ENCODE results near the gene GRIP2. TPM values are rescaled to one million over a fixed set of nuclear protein-coding genes. Genes with fewer than 3 reads are reported as not detected.

GRIP2 gene
- total RNA-seq, 3 donors from 2014 or later (not counting 1 experiment from before 2014, with no cell fraction given) = not detected

DNA sequence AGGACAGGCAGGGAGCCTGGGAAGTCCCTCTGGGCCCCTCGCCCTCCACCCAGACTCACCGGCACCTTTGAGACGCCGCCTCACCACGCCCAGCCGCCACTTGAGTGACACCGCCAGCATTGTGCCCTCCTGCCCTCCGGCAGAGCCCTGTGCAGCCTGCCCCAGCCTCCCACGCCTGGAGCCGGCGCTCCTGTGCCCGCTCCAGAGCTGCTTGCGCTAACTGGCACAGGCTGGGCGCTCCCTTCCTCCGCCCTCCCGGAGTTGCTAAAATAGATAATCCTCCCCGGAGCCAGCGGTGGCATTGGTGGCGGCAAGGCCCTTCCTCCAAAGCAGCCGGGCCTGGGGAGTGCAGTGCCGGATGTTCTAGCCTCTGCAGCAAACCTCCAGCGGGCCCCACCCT is 15.7 kb upstream of the GRIP2 start:
- H3K27me3 ChIP-seq (ENCODE audit: control insufficient read depth, insufficient read depth, low read length) = peaks cover 3% of the 10 kb centered on the region
- no peak for TF ChIP-seq CTCF (IDR thresholded peaks at IDR 0.05)
- DNase-seq (peak in 1 of 2 donors; percentile 9), ATAC-seq (peak in 1 of 3 donors; percentile 26)
- intact Hi-C loops (cut with micrococcal nuclease) = no loop called here
- Mint-ChIP-seq H3K9me3 (no peaks in the 10 kb centered on the region), H3K36me3 (no peaks in the 10 kb centered on the region), H3K4me3 (no peak overlapping the region), H3K27ac (no peak overlapping the region), H3K4me1 (peaks cover 0 to 10% of the 10 kb centered on the region in 2 donors), H3K27me3 (ENCODE audit: low read depth in 2 of 2) (peaks cover 30 to 41% of the 10 kb centered on the region in 2 donors)
- no peak overlapping the region for H3K4me3 ChIP-seq (ENCODE audit: low read length)
- no peaks in the 10 kb centered on the region for H3K9me3 ChIP-seq (ENCODE audit: control insufficient read depth, insufficient read depth, low read length)
- WGBS (ENCODE audit: insufficient coverage) = 22% methylated on average over 22 of the region's 22 CpGs
- no peak overlapping the region for H3K27ac ChIP-seq (ENCODE audit: low read length)
- no peaks in the 10 kb centered on the region for H3K4me1 ChIP-seq (ENCODE audit: control insufficient read depth, insufficient read depth, low read length)
- H3K36me3 ChIP-seq (ENCODE audit: control insufficient read depth, insufficient read depth, low read length) = no peaks in the 10 kb centered on the region

- Histone ChIP-seq H3K27me3 (ENCODE audit: control insufficient read depth, insufficient read depth, low read length) (peaks cover 3% of the 10 kb centered on the region), H3K27ac (ENCODE audit: low read length) (no peak overlapping the region), H3K36me3 (ENCODE audit: control insufficient read depth, insufficient read depth, low read length) (no peaks in the 10 kb centered on the region), H3K9me3 (ENCODE audit: control insufficient read depth, insufficient read depth, low read length) (no peaks in the 10 kb centered on the region), H3K4me1 (ENCODE audit: control insufficient read depth, insufficient read depth, low read length) (no peaks in the 10 kb centered on the region), H3K4me3 (ENCODE audit: low read length) (no peak overlapping the region)
- no peak for TF ChIP-seq CTCF (IDR thresholded peaks at IDR 0.05)
- WGBS (ENCODE audit: insufficient coverage) = 91% methylated on average over 3 of the region's 3 CpGs
- H3K4me1 Mint-ChIP-seq = peaks cover 0 to 10% of the 10 kb centered on the region in 2 donors
- no peak for ATAC-seq
- H3K27ac Mint-ChIP-seq = no peak overlapping the region
- no peaks in the 10 kb centered on the region for H3K36me3 Mint-ChIP-seq
- intact Hi-C loops (cut with micrococcal nuclease) = no loop called here
- peaks cover 32 to 42% of the 10 kb centered on the region in 2 donors for H3K27me3 Mint-ChIP-seq (ENCODE audit: low read depth in 2 of 2)
- H3K4me3 Mint-ChIP-seq = no peak overlapping the region
- no peaks in the 10 kb centered on the region for H3K9me3 Mint-ChIP-seq
- DNase-seq = no peak
These were observed 14.6 kb upstream of the GRIP2 start for GRCh38 chr3:14554715-14555114.

- intact Hi-C loops (cut with micrococcal nuclease) = no loop called here
- DNase-seq (no peak), ATAC-seq (no peak)
- no peaks in the 10 kb centered on the region for H3K9me3 Mint-ChIP-seq
- no peak overlapping the region for H3K27ac ChIP-seq (ENCODE audit: low read length)
- H3K4me3 ChIP-seq (ENCODE audit: low read length) = no peak overlapping the region
- 23% methylated on average over 5 of the region's 5 CpGs for WGBS (ENCODE audit: insufficient coverage)
- H3K4me1 ChIP-seq (ENCODE audit: control insufficient read depth, insufficient read depth, low read length) = no peaks in the 10 kb centered on the region
- H3K4me3 Mint-ChIP-seq = no peak overlapping the region
- no peak overlapping the region for H3K27ac Mint-ChIP-seq
- H3K36me3 ChIP-seq (ENCODE audit: control insufficient read depth, insufficient read depth, low read length) = no peaks in the 10 kb centered on the region
- peaks cover 33 to 51% of the 10 kb centered on the region in 2 donors for H3K27me3 Mint-ChIP-seq (ENCODE audit: low read depth in 2 of 2)
- no peaks in the 10 kb centered on the region for H3K36me3 Mint-ChIP-seq
- H3K9me3 ChIP-seq (ENCODE audit: control insufficient read depth, insufficient read depth, low read length) = no peaks in the 10 kb centered on the region
- H3K27me3 ChIP-seq (ENCODE audit: control insufficient read depth, insufficient read depth, low read length) = peaks cover 3% of the 10 kb centered on the region
- H3K4me1 Mint-ChIP-seq = peaks cover 0 to 10% of the 10 kb centered on the region in 2 donors
- no peak for TF ChIP-seq CTCF (IDR thresholded peaks at IDR 0.05)
These were observed 13.7 kb upstream of the GRIP2 start for GRCh38 chr3:14553871-14554270.

- H3K36me3 ChIP-seq (ENCODE audit: control insufficient read depth, insufficient read depth, low read length) = no peaks in the 10 kb centered on the region
- no peak for TF ChIP-seq CTCF (IDR thresholded peaks at IDR 0.05)
- WGBS (ENCODE audit: insufficient coverage) = 94% methylated on average over 4 of the region's 4 CpGs
These were observed 12.6 kb upstream of the GRIP2 start for GRCh38 chr3:14552717-14553116.

More at GRCh38 chr3:14552717-14553116, 12.6 kb upstream of the GRIP2 start:
- H3K4me3 ChIP-seq (ENCODE audit: low read length) = no peak overlapping the region
- ATAC-seq = no peak
- H3K9me3 ChIP-seq (ENCODE audit: control insufficient read depth, insufficient read depth, low read length) = no peaks in the 10 kb centered on the region
- Mint-ChIP-seq H3K27me3 (ENCODE audit: low read depth in 2 of 2) (peaks cover 39 to 62% of the 10 kb centered on the region in 2 donors), H3K36me3 (no peaks in the 10 kb centered on the region), H3K27ac (no peak overlapping the region), H3K9me3 (no peaks in the 10 kb centered on the region), H3K4me3 (no peak overlapping the region), H3K4me1 (peaks cover 0 to 10% of the 10 kb centered on the region in 2 donors)
- no peak for DNase-seq
- H3K4me1 ChIP-seq (ENCODE audit: control insufficient read depth, insufficient read depth, low read length) = no peaks in the 10 kb centered on the region
- H3K27ac ChIP-seq (ENCODE audit: low read length) = no peak overlapping the region
- intact Hi-C loops (cut with micrococcal nuclease) = no loop called here
- H3K27me3 ChIP-seq (ENCODE audit: control insufficient read depth, insufficient read depth, low read length) = peaks cover 5% of the 10 kb centered on the region

Data from natural killer cell (primary cell).